ENCODE data around the gene GNB1. TPM values are rescaled to one million over a fixed set of nuclear protein-coding genes. Genes with fewer than 3 reads are reported as not detected.
A peak's percentile ranks its signal among the peaks of the same experiment; 100 is the strongest.

The GNB1 gene
- total and polyA plus RNA-seq, 7 donors: 32.3 to 100 (median 70.1) TPM

GRCh38 chr1:1755852-1756251 is 135.0 kb downstream of the GNB1 start:
- WGBS, 3 donors: 88 to 96% (median 93%) methylated on average over 11 to 15 of the region's 15 CpGs
- intact Hi-C loops (cut with DNase I): loop anchor here (5.0 kb wide), 2 partner anchors 136 to 151 kb away; partner anchors contain the start of gene GNB1 (in 1 of the 2)
- H3K27me3 ChIP-seq (ENCODE audit: insufficient read depth in 3 of 3, low read length in 2 of 3): no peaks in the 10 kb centered on the region
- peaks cover 0 to 67% of the 10 kb centered on the region in 2 donors for H3K36me3 ChIP-seq (ENCODE audit: insufficient read depth in 1 of 2, low read depth in 1 of 2)
- peaks cover 21% of the 10 kb centered on the region for H3K4me1 ChIP-seq
- H3K27ac ChIP-seq: no peak overlapping the region
- no peaks in the 10 kb centered on the region for H3K9me3 ChIP-seq
- ATAC-seq (no peak), DNase-seq (no peak)
- no peak for TF ChIP-seq CTCF (IDR thresholded peaks at IDR 0.05)
- no peak overlapping the region for H3K4me3 ChIP-seq

GRCh38 chr1:1755426-1755825 is 135.5 kb downstream of the GNB1 start:
- no peak for DNase-seq
- Histone ChIP-seq H3K4me1 (peaks cover 21% of the 10 kb centered on the region), H3K9me3 (no peaks in the 10 kb centered on the region), H3K27ac (no peak overlapping the region), H3K36me3 (ENCODE audit: insufficient read depth in 1 of 2, low read depth in 1 of 2) (peaks cover 0 to 63% of the 10 kb centered on the region in 2 donors), H3K27me3 (ENCODE audit: insufficient read depth in 3 of 3, low read length in 2 of 3) (no peaks in the 10 kb centered on the region), H3K4me3 (no peak overlapping the region)
- TF ChIP-seq CTCF (IDR thresholded peaks at IDR 0.05): no peak
- 86 to 94% (median 87%) methylated on average over 17 to 19 of the region's 19 CpGs for WGBS, 3 donors
- ATAC-seq: no peak
- intact Hi-C loops (cut with DNase I): loop anchor here (5.0 kb wide), 2 partner anchors 137 to 152 kb away; partner anchors contain the start of gene GNB1 (in 1 of the 2)

GRCh38 chr1:1754051-1754815 is 136.7 kb downstream of the GNB1 start:
- H3K36me3 ChIP-seq (ENCODE audit: insufficient read depth in 1 of 2, low read depth in 1 of 2): peaks cover 0 to 51% of the 10 kb centered on the region in 2 donors
- no peak for DNase-seq
- H3K4me3 ChIP-seq: no peak overlapping the region
- H3K27me3 ChIP-seq (ENCODE audit: insufficient read depth in 3 of 3, low read length in 2 of 3): no peaks in the 10 kb centered on the region
- no peak for ATAC-seq
- H3K9me3 ChIP-seq: no peaks in the 10 kb centered on the region
- intact Hi-C loops (cut with DNase I): no loop called here
- H3K4me1 ChIP-seq: peaks cover 18% of the 10 kb centered on the region
- WGBS, 3 donors: 87 to 90% (median 89%) methylated on average over 47 to 49 of the region's 49 CpGs
- no peak for TF ChIP-seq CTCF (IDR thresholded peaks at IDR 0.05)
- H3K27ac ChIP-seq: no peak overlapping the region

- Histone ChIP-seq H3K27me3 (ENCODE audit: insufficient read depth in 3 of 3, low read length in 2 of 3) (no peaks in the 10 kb centered on the region), H3K4me1 (peaks cover 11% of the 10 kb centered on the region), H3K9me3 (no peaks in the 10 kb centered on the region), H3K4me3 (no peak overlapping the region), H3K36me3 (ENCODE audit: insufficient read depth in 1 of 2, low read depth in 1 of 2) (peaks cover 0 to 51% of the 10 kb centered on the region in 2 donors), H3K27ac (peak overlapping the region; percentile 41)
- 59 to 75% (median 62%) methylated on average over 16 of the region's 16 CpGs for whole genome bisulfite sequencing, 3 donors
- intact Hi-C loops (cut with DNase I): loop anchor here in 1 of 2 donors (1.0 kb wide), 1 partner anchor 153 kb away; no protein-coding TSS in a partner anchor
- ATAC-seq (peak in 1 of 4 donors; percentile 3), DNase-seq (no peak)
- no peak for TF ChIP-seq CTCF (IDR thresholded peaks at IDR 0.05)
Observed at GRCh38 chr1:1753607-1754005, 137.3 kb downstream of the GNB1 start.
